Neuronal stem cell (in vitro differentiated cells): ENCODE data around the gene PIGU.

Experiments
- DNase-seq: peaks from one replicate; pipeline ENCODE4 v3.0.0-alpha.2; 2013; ENCODE audit warnings: low spot score
- H2AFZ ChIP-seq: one replicate; pipeline ENCODE4 v1.6.1; 2013; ENCODE audit warnings: mild to moderate bottlenecking, low read length, inconsistent platforms
- H2AK5ac ChIP-seq: 2 replicates; pipeline ENCODE4 v1.6.1; 2013; ENCODE audit warnings: low read depth, mild to moderate bottlenecking, inconsistent platforms, low read length, moderate library complexity, mixed read lengths
- H2BK120ac ChIP-seq: 2 replicates; pipeline ENCODE4 v1.6.1; 2013; ENCODE audit warnings: low read depth, mild to moderate bottlenecking, inconsistent platforms, low read length, moderate library complexity, mixed read lengths
- H2BK12ac ChIP-seq: one replicate; pipeline ENCODE4 v1.6.1; 2013; ENCODE audit warnings: low read length, inconsistent platforms
- H2BK15ac ChIP-seq: 2 replicates; pipeline ENCODE4 v1.6.1; 2013; ENCODE audit warnings: mild to moderate bottlenecking, low read length, inconsistent platforms, mixed read lengths
- H2BK5ac ChIP-seq: one replicate; pipeline ENCODE4 v1.6.1; 2013; ENCODE audit warnings: inconsistent platforms, mild to moderate bottlenecking, low read length, moderate library complexity
- H3K14ac ChIP-seq: one replicate; pipeline ENCODE4 v1.6.1; 2013; ENCODE audit warnings: low read length, inconsistent platforms
- H3K18ac ChIP-seq: 2 replicates; pipeline ENCODE4 v1.6.1; 2013; ENCODE audit warnings: low read length, inconsistent platforms
- H3K23ac ChIP-seq: 2 replicates; pipeline ENCODE4 v1.6.1; 2013; ENCODE audit warnings: low read depth, mild to moderate bottlenecking, mixed read lengths, low read length, inconsistent platforms; ENCODE audit not compliant: poor library complexity
- H3K27ac ChIP-seq: replicated peaks from 3 replicates; pipeline ENCODE4 v1.5.1; 2013; ENCODE audit warnings: low read length, inconsistent platforms
- H3K27me3 ChIP-seq, 3 experiments: 2 replicates each; pipeline ENCODE4 v1.6.1; 2013; ENCODE audit warnings: low read length in 3 of 3, mild to moderate bottlenecking in 2 of 3, inconsistent platforms in 1 of 3, low read depth in 1 of 3, mixed read lengths in 1 of 3, moderate library complexity in 1 of 3; ENCODE audit not compliant: control insufficient read depth in 3 of 3, insufficient read depth in 3 of 3
- H3K36me3 ChIP-seq, 2 donors: replicated peaks in 1 of 2; 2 replicates each; pipeline ENCODE4 v1.6.1; 2013; ENCODE audit warnings: low read length in 2 of 2; ENCODE audit not compliant: control insufficient read depth in 2 of 2, insufficient read depth in 2 of 2
- H3K4ac ChIP-seq: 2 replicates; pipeline ENCODE4 v1.6.1; 2013; ENCODE audit warnings: inconsistent platforms, mild to moderate bottlenecking, low read length, moderate library complexity
- H3K4me1 ChIP-seq, 2 donors: 1 replicate in 1 of 2; 2 replicates in 1 of 2; pipeline ENCODE4 v1.6.1; 2013; ENCODE audit warnings: low read length in 2 of 2, low read depth in 1 of 2; ENCODE audit not compliant: control insufficient read depth in 2 of 2, insufficient read depth in 1 of 2
- H3K4me2 ChIP-seq: one replicate; pipeline ENCODE4 v1.6.1; 2013; ENCODE audit warnings: mild to moderate bottlenecking, low read length, inconsistent platforms; ENCODE audit not compliant: insufficient read depth, poor library complexity, severe bottlenecking
- H3K4me3 ChIP-seq, 2 donors: 2 replicates each; pipeline ENCODE4 v1.5.1; 2013; ENCODE audit warnings: low read length in 2 of 2, mild to moderate bottlenecking in 2 of 2, inconsistent platforms in 1 of 2, moderate library complexity in 1 of 2
- H3K79me1 ChIP-seq: one replicate; pipeline ENCODE4 v1.6.1; 2013; ENCODE audit warnings: low read depth, mild to moderate bottlenecking, inconsistent platforms, low read length, moderate library complexity
- H3K9ac ChIP-seq: one replicate; pipeline ENCODE4 v1.6.1; 2013; ENCODE audit warnings: mild to moderate bottlenecking, low read depth, low read length, inconsistent platforms; ENCODE audit not compliant: poor library complexity
- H3K9me3 ChIP-seq, 2 donors: replicated peaks in 1 of 2; 2 replicates each; pipeline versions ENCODE3 to v1.6.1; 2013; ENCODE audit warnings: low read length in 2 of 2, mild to moderate bottlenecking in 2 of 2, inconsistent platforms in 1 of 2, low read depth in 1 of 2, mixed read lengths in 1 of 2, moderate library complexity in 1 of 2; ENCODE audit not compliant: control insufficient read depth in 2 of 2, insufficient read depth in 1 of 2
- H4K8ac ChIP-seq: one replicate; pipeline ENCODE4 v1.6.1; 2013; ENCODE audit warnings: low read depth, mild to moderate bottlenecking, inconsistent platforms, low read length, moderate library complexity
- H4K91ac ChIP-seq: one replicate; pipeline ENCODE4 v1.6.1; 2013; ENCODE audit warnings: low read length, low read depth, mild to moderate bottlenecking, inconsistent platforms; ENCODE audit not compliant: poor library complexity
- WGBS, 2 donors: extraction: QIAGEN DNeasy Blood & Tissue Kit; methylation state at CpG; one replicate each; pipeline ENCODE4 v1.1.7; 2013; ENCODE audit warnings: missing lambda C conversion rate in 2 of 2, mixed read lengths in 1 of 2; ENCODE audit not compliant: insufficient read length in 2 of 2, insufficient replicate concordance in 1 of 2; ENCODE audit errors: extremely low coverage in 2 of 2; 5-methylcytosine and 5-hydroxymethylcytosine counted together

Gene PIGU

DNA sequence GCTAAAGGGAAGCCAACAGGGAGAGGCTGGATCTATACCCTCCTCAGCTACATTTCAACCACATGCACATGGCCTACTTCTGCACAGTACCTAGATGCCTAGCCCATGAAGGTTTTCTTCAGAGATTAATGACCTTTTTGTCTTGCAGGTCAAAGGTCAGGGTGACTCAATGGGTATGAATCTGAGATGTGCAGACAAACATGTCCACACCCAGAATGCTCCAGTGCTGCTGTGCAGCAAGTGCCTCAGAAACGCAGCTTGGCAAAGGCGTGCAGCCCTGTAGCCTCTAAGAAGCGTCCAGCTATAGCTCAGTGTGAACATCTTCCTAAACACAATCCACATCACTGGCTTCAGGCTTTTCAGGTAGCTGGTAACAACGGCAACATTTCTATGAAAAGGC lies 94.0 kb downstream of the PIGU start:
- no peak overlapping the region for H3K4me2 ChIP-seq
- H2BK12ac ChIP-seq = no peak overlapping the region
- WGBS, 2 donors = no CpG with 5 or more reads among the region's 4 CpGs
- no peak overlapping the region for H2AK5ac ChIP-seq
- H3K18ac ChIP-seq = no peak overlapping the region
- H3K9ac ChIP-seq = no peak overlapping the region
- H4K91ac ChIP-seq = no peak overlapping the region
- H3K27ac ChIP-seq = no peak overlapping the region
- peaks cover 0 to 11% of the 10 kb centered on the region in 2 donors for H3K4me1 ChIP-seq
- no peak overlapping the region for H2AFZ ChIP-seq
- H2BK5ac ChIP-seq = no peak overlapping the region
- H4K8ac ChIP-seq = no peak overlapping the region
- H3K36me3 ChIP-seq = peaks cover 3 to 75% of the 10 kb centered on the region in 2 donors
- H2BK120ac ChIP-seq = no peak overlapping the region
- H3K4me3 ChIP-seq = no peak overlapping the region
- DNase-seq = no peak
- H2BK15ac ChIP-seq = no peak overlapping the region
- no peaks in the 10 kb centered on the region for H3K27me3 ChIP-seq
- H3K4ac ChIP-seq = no peak overlapping the region
- no peaks in the 10 kb centered on the region for H3K9me3 ChIP-seq
- H3K14ac ChIP-seq = no peak overlapping the region
- no peaks in the 10 kb centered on the region for H3K79me1 ChIP-seq
- no peak overlapping the region for H3K23ac ChIP-seq

DNA sequence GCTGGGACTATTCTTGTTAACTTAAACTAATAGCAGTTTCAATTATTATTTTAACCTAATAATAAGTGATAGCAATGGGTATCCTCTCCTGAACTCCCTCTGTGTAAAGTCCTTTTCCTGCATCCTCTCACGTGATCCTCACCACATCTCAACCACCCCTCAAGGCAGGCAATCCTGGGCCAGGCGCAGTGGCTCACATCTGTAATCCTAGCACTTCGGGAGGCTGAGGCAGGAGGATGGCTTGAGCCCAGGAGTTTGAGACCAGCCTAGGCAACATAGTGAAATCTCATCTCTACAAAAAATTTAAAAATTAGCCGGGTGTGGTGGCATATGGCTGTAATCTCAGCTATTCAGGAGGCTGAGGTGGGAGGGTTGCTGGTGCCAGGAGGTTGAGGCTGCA lies 94.7 kb downstream of the PIGU start:
- Histone ChIP-seq H3K9ac (no peak overlapping the region), H2AFZ (no peak overlapping the region), H3K18ac (no peak overlapping the region), H4K91ac (no peak overlapping the region), H4K8ac (no peak overlapping the region), H3K4me3 (no peak overlapping the region), H3K36me3 (peaks cover 3 to 69% of the 10 kb centered on the region in 2 donors), H3K4me2 (no peak overlapping the region), H3K27ac (no peak overlapping the region), H2AK5ac (no peak overlapping the region), H3K27me3 (no peaks in the 10 kb centered on the region), H2BK5ac (no peak overlapping the region), H3K79me1 (no peaks in the 10 kb centered on the region), H3K23ac (no peak overlapping the region), H3K4me1 (peaks cover 0 to 11% of the 10 kb centered on the region in 2 donors), H2BK12ac (no peak overlapping the region), H3K14ac (no peak overlapping the region), H3K4ac (no peak overlapping the region), H2BK120ac (no peak overlapping the region), H2BK15ac (no peak overlapping the region), H3K9me3 (no peaks in the 10 kb centered on the region)
- WGBS, 2 donors = no CpG with 5 or more reads among the region's 4 CpGs
- DNase-seq = no peak

DNA sequence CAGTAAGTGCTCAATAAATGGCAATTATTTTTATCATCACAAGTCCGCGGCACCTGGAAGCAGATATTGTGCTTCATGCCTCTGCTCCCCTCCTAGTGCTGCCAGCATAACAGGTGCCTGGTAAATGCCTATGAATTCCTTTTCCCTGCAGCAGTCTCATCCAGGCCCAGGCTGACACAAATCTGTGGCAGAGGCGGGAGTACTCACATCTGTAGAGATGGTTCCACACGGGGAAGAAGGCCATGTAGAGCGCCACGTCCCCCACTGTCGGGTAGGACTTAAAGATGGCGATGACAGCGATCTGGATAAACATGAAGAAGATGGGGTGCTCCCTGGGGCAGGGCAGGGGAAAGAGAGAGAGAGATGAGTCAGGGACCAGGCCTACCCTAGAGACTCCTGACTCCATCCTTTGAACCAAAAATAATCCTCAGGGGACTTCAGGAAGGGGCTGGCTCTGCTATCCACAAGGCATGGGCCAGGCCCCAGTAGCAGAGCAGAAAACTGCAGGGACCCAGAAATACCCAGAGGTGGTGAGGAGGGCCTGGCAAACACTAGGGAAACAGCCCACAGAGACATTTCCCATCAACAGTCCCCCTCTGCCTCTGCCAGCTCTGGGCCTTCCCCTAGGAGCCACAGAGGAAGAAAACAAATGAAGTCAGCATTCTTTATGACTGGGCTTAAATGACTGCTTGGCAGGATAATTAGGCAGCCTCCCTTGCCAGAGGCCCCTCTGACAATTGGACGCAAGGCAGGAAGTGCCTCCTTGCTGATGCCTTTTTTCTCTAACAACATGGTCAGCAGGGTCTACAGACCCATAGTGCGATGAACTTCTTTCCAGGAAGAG lies 95.3 kb downstream of the PIGU start:
- no peaks in the 10 kb centered on the region for H3K9me3 ChIP-seq
- no peak for DNase-seq
- no peaks in the 10 kb centered on the region for H3K79me1 ChIP-seq
- H2BK15ac ChIP-seq = no peak overlapping the region
- no peak overlapping the region for H2BK12ac ChIP-seq
- H2BK5ac ChIP-seq = no peak overlapping the region
- peaks cover 0 to 11% of the 10 kb centered on the region in 2 donors for H3K4me1 ChIP-seq
- no peak overlapping the region for H2AK5ac ChIP-seq
- no peaks in the 10 kb centered on the region for H3K27me3 ChIP-seq
- H3K4ac ChIP-seq = no peak overlapping the region
- H2BK120ac ChIP-seq = no peak overlapping the region
- peaks cover 3 to 62% of the 10 kb centered on the region in 2 donors for H3K36me3 ChIP-seq
- H2AFZ ChIP-seq = no peak overlapping the region
- H4K8ac ChIP-seq = no peak overlapping the region
- no peak overlapping the region for H3K4me2 ChIP-seq
- no peak overlapping the region for H3K14ac ChIP-seq
- no peak overlapping the region for H4K91ac ChIP-seq
- H3K23ac ChIP-seq = no peak overlapping the region
- no CpG with 5 or more reads among the region's 11 CpGs for WGBS, 2 donors
- H3K9ac ChIP-seq = no peak overlapping the region
- H3K27ac ChIP-seq = peak overlapping the region; percentile 17
- no peak overlapping the region for H3K4me3 ChIP-seq
- H3K18ac ChIP-seq = no peak overlapping the region

DNA sequence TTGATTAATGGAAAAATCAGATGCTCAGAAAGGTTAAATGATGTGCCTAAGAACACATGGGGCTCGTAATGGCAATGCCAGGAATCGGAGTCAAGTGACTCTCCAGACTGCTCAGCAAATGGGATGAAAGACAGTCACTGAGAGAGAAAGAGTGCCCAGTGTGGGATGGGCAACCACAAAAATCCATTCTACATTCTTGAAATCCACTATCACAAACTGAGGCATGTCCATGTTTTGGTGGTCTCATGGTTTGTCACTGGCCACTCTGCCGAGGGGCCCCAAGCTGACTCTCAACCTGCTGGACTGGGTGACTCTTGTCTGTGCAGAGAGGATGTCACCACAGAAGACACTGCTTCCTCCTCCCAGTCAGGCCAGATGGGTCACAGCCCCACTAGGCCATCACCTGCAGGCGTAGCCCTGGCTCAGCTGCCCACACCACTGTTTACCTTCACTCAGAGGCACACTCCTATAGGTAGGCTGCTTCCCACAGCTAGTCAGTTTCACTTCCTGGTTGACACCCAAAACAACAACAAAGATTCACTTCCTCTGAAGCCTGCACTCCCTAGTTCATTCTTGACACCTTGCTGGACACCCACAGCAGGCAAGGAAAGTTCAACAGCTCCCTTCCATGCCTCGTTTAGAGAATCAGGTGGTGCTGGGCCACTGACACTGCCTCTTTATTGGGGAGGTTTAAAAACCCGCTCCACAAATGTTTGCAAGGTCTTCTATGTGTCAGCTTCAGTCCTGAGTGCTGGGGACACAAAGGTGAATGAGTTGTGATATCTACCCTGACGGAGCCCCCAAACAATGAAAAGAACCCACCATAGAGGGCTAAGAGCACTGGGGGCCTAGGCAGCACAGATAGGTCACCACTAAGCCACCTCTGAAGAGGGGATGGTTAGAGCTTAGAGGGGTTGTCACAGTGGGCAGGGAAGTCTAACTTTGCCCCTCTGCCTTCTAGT lies 96.6 kb downstream of the PIGU start:
- H3K4me2 ChIP-seq = no peak overlapping the region
- H3K9me3 ChIP-seq = no peaks in the 10 kb centered on the region
- no peak overlapping the region for H2BK15ac ChIP-seq
- H4K8ac ChIP-seq = no peak overlapping the region
- H3K27ac ChIP-seq = no peak overlapping the region
- H3K36me3 ChIP-seq = peaks cover 3 to 53% of the 10 kb centered on the region in 2 donors
- DNase-seq = no peak
- no CpG with 5 or more reads among the region's 7 CpGs for WGBS, 2 donors
- no peak overlapping the region for H3K23ac ChIP-seq
- H3K4me1 ChIP-seq = peaks cover 0 to 11% of the 10 kb centered on the region in 2 donors
- H3K14ac ChIP-seq = no peak overlapping the region
- H3K18ac ChIP-seq = no peak overlapping the region
- H2AK5ac ChIP-seq = no peak overlapping the region
- no peak overlapping the region for H3K9ac ChIP-seq
- H3K27me3 ChIP-seq = no peaks in the 10 kb centered on the region
- H2BK120ac ChIP-seq = no peak overlapping the region
- H3K4ac ChIP-seq = no peak overlapping the region
- no peak overlapping the region for H2AFZ ChIP-seq
- H2BK5ac ChIP-seq = no peak overlapping the region
- no peaks in the 10 kb centered on the region for H3K79me1 ChIP-seq
- H2BK12ac ChIP-seq = no peak overlapping the region
- peak overlapping the region; percentile 11 for H4K91ac ChIP-seq
- no peak overlapping the region for H3K4me3 ChIP-seq
